Measurements from ENCODE around the gene RRAGD.

The RRAGD gene

DNA sequence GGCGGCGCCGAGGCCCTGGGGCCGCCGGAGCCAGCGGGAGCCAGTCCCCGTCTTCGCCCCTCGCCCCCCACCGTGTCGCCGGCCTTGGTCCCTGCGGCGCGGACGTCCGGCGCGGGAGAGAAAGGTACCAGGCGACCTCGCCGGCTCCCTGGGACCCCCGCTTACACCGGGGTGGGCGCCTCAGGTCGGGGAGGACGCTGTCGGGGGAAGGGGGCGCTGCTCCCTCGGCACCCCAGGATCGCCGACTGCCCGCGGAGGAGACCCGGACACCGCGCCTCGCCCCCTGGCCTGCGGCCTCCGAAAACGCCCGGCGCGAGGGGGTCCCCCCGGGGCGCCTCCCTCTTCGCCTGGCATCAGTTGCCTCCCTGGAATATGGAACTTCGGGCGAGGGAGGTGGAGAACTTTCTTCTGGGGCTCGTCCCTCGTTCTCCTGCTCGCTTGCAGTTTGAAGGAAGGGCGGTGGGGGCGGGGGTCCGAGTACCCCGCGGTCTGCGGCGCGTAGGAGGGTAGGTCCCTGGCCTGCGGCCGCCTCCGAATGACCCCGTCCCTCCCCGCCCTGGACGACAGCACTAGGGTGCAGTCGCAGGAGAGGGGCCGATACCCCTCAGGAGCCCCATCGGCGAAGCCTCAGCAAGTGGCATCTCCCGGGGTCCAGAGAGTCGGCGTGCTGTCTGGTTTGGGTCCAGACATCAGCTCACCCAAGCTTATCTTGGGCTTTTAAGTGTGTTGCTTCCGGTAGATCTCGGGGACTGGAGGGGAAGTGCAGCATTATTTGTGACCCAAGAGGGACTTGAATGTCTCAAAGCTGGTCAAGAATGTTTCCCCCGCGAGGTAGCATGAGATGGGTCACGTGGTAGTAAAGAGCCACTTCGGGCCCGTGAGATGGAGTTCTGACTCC is 21.4 kb upstream of the RRAGD start (continued):
- TF ChIP-seq, protein P1, sequence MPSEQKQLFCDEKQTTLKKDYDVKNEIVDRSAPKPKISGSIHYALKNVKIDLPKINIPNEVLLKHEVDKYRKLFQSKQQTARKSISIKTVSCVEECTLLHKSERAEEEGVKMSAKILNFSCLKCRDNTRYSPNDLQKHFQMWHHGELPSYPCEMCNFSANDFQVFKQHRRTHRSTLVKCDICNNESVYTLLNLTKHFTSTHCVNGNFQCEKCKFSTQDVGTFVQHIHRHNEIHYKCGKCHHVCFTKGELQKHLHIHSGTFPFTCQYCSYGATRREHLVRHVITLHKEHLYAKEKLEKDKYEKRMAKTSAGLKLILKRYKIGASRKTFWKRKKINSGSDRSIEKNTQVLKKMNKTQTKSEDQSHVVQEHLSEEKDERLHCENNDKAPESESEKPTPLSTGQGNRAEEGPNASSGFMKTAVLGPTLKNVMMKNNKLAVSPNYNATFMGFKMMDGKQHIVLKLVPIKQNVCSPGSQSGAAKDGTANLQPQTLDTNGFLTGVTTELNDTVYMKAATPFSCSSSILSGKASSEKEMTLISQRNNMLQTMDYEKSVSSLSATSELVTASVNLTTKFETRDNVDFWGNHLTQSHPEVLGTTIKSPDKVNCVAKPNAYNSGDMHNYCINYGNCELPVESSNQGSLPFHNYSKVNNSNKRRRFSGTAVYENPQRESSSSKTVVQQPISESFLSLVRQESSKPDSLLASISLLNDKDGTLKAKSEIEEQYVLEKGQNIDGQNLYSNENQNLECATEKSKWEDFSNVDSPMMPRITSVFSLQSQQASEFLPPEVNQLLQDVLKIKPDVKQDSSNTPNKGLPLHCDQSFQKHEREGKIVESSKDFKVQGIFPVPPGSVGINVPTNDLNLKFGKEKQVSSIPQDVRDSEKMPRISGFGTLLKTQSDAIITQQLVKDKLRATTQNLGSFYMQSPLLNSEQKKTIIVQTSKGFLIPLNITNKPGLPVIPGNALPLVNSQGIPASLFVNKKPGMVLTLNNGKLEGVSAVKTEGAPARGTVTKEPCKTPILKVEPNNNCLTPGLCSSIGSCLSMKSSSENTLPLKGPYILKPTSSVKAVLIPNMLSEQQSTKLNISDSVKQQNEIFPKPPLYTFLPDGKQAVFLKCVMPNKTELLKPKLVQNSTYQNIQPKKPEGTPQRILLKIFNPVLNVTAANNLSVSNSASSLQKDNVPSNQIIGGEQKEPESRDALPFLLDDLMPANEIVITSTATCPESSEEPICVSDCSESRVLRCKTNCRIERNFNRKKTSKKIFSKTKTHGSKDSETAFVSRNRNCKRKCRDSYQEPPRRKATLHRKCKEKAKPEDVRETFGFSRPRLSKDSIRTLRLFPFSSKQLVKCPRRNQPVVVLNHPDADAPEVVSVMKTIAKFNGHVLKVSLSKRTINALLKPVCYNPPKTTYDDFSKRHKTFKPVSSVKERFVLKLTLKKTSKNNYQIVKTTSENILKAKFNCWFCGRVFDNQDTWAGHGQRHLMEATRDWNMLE (tag by site-specific recombination; conservative IDR thresholded peaks at IDR 0.05; ENCODE audit: low read depth): peak; percentile 26; the same call in 1 of the 2 replicates
- TF ChIP-seq ZNF558 (tag by site-specific recombination; IDR thresholded peaks at IDR 0.05) (no peak), ZNF555 (tag by site-specific recombination; conservative IDR thresholded peaks at IDR 0.05) (no peak), GLIS1 (tag by site-specific recombination; IDR thresholded peaks at IDR 0.05) (peak; percentile 51), ZNF157 (tag by site-specific recombination; IDR thresholded peaks at IDR 0.05) (no peak), SALL2 (tag by site-specific recombination; IDR thresholded peaks at IDR 0.05; ENCODE audit: borderline replicate concordance) (no peak), ZNF112 (tag by site-specific recombination; IDR thresholded peaks at IDR 0.05) (no peak), ZNF223 (tag by site-specific recombination; IDR thresholded peaks at IDR 0.05) (no peak), GLIS2 (tag by site-specific recombination; IDR thresholded peaks at IDR 0.05) (peak; percentile 93), ZNF549 (tag by site-specific recombination; IDR thresholded peaks at IDR 0.05) (no peak), ZNF248 (tag by site-specific recombination; IDR thresholded peaks at IDR 0.05) (no peak), SCRT1 (tag by site-specific recombination; IDR thresholded peaks at IDR 0.05; ENCODE audit: borderline replicate concordance) (no peak), ZNF350 (tag by site-specific recombination; IDR thresholded peaks at IDR 0.05) (no peak), ZNF423 (tag by site-specific recombination; IDR thresholded peaks at IDR 0.05) (no peak; the same call in 1 of the 2 replicates), ZBTB20 (tag by site-specific recombination; IDR thresholded peaks at IDR 0.05) (peak; percentile 75; the same call in 1 of the 2 replicates), ZNF354C (tag by site-specific recombination; IDR thresholded peaks at IDR 0.05; ENCODE audit: borderline replicate concordance, low read depth) (no peak), TRIM28 (IDR thresholded peaks at IDR 0.05; ENCODE audit: borderline replicate concordance, low read length) (peak; percentile 59; the same call in 1 of the 2 replicates), ZNF214 (tag by site-specific recombination; IDR thresholded peaks at IDR 0.05; ENCODE audit: borderline replicate concordance) (no peak), ZNF266 (tag by site-specific recombination; IDR thresholded peaks at IDR 0.05; ENCODE audit: low read depth) (no peak), EGR2 (tag by site-specific recombination; IDR thresholded peaks at IDR 0.05; ENCODE audit: low read depth) (0 out of 2 replicates have a peak, but pooled peaks have one; percentile 33), ZNF76 (tag by site-specific recombination; IDR thresholded peaks at IDR 0.05; ENCODE audit: borderline replicate concordance, low read depth) (no peak), ZSCAN30 (tag by site-specific recombination; IDR thresholded peaks at IDR 0.05) (no peak; the same call in 1 of the 2 replicates), ZNF426 (tag by site-specific recombination; IDR thresholded peaks at IDR 0.05) (no peak), ZNF2 (tag by site-specific recombination; IDR thresholded peaks at IDR 0.05) (no peak)
- TF ChIP-seq, protein P2, sequence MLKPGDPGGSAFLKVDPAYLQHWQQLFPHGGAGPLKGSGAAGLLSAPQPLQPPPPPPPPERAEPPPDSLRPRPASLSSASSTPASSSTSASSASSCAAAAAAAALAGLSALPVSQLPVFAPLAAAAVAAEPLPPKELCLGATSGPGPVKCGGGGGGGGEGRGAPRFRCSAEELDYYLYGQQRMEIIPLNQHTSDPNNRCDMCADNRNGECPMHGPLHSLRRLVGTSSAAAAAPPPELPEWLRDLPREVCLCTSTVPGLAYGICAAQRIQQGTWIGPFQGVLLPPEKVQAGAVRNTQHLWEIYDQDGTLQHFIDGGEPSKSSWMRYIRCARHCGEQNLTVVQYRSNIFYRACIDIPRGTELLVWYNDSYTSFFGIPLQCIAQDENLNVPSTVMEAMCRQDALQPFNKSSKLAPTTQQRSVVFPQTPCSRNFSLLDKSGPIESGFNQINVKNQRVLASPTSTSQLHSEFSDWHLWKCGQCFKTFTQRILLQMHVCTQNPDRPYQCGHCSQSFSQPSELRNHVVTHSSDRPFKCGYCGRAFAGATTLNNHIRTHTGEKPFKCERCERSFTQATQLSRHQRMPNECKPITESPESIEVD (tag by site-specific recombination; IDR thresholded peaks at IDR 0.05): no peak
- TF ChIP-seq, protein P3, sequence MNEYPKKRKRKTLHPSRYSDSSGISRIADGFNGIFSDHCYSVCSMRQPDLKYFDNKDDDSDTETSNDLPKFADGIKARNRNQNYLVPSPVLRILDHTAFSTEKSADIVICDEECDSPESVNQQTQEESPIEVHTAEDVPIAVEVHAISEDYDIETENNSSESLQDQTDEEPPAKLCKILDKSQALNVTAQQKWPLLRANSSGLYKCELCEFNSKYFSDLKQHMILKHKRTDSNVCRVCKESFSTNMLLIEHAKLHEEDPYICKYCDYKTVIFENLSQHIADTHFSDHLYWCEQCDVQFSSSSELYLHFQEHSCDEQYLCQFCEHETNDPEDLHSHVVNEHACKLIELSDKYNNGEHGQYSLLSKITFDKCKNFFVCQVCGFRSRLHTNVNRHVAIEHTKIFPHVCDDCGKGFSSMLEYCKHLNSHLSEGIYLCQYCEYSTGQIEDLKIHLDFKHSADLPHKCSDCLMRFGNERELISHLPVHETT (tag by site-specific recombination; IDR thresholded peaks at IDR 0.05): no peak
- TF ChIP-seq, protein P4, sequence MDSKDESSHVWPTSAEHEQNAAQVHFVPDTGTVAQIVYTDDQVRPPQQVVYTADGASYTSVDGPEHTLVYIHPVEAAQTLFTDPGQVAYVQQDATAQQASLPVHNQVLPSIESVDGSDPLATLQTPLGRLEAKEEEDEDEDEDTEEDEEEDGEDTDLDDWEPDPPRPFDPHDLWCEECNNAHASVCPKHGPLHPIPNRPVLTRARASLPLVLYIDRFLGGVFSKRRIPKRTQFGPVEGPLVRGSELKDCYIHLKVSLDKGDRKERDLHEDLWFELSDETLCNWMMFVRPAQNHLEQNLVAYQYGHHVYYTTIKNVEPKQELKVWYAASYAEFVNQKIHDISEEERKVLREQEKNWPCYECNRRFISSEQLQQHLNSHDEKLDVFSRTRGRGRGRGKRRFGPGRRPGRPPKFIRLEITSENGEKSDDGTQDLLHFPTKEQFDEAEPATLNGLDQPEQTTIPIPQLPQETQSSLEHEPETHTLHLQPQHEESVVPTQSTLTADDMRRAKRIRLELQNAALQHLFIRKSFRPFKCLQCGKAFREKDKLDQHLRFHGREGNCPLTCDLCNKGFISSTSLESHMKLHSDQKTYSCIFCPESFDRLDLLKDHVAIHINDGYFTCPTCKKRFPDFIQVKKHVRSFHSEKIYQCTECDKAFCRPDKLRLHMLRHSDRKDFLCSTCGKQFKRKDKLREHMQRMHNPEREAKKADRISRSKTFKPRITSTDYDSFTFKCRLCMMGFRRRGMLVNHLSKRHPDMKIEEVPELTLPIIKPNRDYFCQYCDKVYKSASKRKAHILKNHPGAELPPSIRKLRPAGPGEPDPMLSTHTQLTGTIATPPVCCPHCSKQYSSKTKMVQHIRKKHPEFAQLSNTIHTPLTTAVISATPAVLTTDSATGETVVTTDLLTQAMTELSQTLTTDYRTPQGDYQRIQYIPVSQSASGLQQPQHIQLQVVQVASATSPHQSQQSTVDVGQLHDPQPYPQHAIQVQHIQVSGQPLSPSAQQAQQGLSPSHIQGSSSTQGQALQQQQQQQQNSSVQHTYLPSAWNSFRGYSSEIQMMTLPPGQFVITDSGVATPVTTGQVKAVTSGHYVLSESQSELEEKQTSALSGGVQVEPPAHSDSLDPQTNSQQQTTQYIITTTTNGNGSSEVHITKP (tag by site-specific recombination; IDR thresholded peaks at IDR 0.05): peak; percentile 93
